IgD-negative memory B cell (primary cell): Measurements from ENCODE around the gene TMEM178B. TPM values are rescaled to one million over a fixed set of nuclear protein-coding genes. Genes with fewer than 3 reads are reported as not detected.

Experiments
- H3K27ac Mint-ChIP-seq, 3 donors: one replicate each; pipeline ENCODE4 v1.8.0; 2020 to 2022; ENCODE audit warnings: mild to moderate bottlenecking in 3 of 3, mixed read lengths in 3 of 3, moderate library complexity in 1 of 3
- H3K27me3 Mint-ChIP-seq: one replicate; pipeline ENCODE4 v1.8.0; 2021; ENCODE audit warnings: mixed read lengths
- H3K36me3 Mint-ChIP-seq: one replicate; pipeline ENCODE4 v1.8.0; 2020; ENCODE audit warnings: mild to moderate bottlenecking, mixed read lengths
- H3K4me1 Mint-ChIP-seq, 3 donors: one replicate each; pipeline ENCODE4 v1.8.0; 2020 to 2022; ENCODE audit warnings: mixed read lengths in 3 of 3, mild to moderate bottlenecking in 1 of 3
- H3K4me3 Mint-ChIP-seq, 4 donors: one replicate each; pipeline ENCODE4 v1.8.0; 2020 to 2022; ENCODE audit warnings: mild to moderate bottlenecking in 4 of 4, mixed read lengths in 4 of 4, moderate library complexity in 3 of 4
- H3K9me3 Mint-ChIP-seq, 3 donors: one replicate each; pipeline ENCODE4 v1.8.0; 2020 to 2021; ENCODE audit warnings: mixed read lengths in 3 of 3, mild to moderate bottlenecking in 1 of 3
- polyA plus RNA-seq: library from polyadenylated mRNA; unstranded; fragments of 300-500 nt; fragmentation: Illumina TruSeq; gene quantifications from one replicate; pipeline ENCODE4 v1.2.3, GENCODE V29; 2021

Gene TMEM178B
- polyA plus RNA-seq, 1 donor from 2014 or later = not detected

DNA sequence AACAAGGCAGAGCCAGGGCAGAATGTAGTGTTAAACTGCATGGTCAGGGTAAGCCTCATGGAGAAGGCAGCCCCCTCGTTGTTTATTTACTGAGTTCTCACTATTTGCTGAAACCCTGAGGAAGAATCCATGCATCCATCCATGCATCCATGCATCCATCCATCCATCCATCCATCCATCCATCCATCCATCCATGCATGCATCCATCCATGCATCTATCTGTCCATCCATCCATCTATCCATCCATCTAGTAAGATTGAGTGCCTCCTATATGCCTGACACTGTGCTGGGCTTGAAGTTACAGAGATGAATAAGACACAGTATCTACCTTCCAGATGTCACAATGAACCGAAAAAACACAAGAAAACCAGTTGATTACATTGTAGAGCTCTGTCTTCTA, 275.9 kb downstream of the TMEM178B start:
- Mint-ChIP-seq H3K36me3 (no peaks in the 10 kb centered on the region), H3K4me3 (no peak overlapping the region), H3K9me3 (peaks cover 0 to 4% (median 0%) of the 10 kb centered on the region in 3 donors), H3K27ac (no peak overlapping the region), H3K4me1 (no peaks in the 10 kb centered on the region), H3K27me3 (peaks cover 1% of the 10 kb centered on the region)

DNA sequence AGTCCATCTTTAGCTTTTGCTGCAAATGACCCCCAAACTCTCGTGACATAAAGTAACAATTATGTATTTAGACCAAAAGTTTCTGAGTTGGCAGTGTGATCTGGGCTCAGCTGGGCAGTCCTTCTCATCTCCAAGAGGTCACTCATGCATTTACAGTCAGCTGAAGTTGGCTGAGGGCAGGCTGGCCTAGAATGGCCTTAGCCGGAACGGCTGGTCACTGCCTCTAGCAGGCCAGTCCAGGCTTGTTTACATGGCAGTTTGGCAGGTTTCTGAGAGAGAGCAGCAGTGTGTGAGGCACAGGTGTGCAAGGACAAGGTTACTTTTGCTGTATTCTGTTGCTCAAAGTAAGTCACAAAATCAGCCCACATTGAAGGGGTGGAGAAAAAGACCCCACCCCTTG, 277.3 kb downstream of the TMEM178B start:
- Mint-ChIP-seq H3K4me3 (no peak overlapping the region), H3K9me3 (peaks cover 0 to 4% (median 0%) of the 10 kb centered on the region in 3 donors), H3K27ac (no peak overlapping the region), H3K4me1 (no peaks in the 10 kb centered on the region), H3K36me3 (no peaks in the 10 kb centered on the region), H3K27me3 (peaks cover 1% of the 10 kb centered on the region)

GRCh38 chr7:141352955-141353354, 279.1 kb downstream of the TMEM178B start:
- peaks cover 0 to 2% (median 0%) of the 10 kb centered on the region in 3 donors for H3K9me3 Mint-ChIP-seq
- no peaks in the 10 kb centered on the region for H3K36me3 Mint-ChIP-seq
- H3K4me3 Mint-ChIP-seq = no peak overlapping the region
- H3K4me1 Mint-ChIP-seq = no peaks in the 10 kb centered on the region
- H3K27me3 Mint-ChIP-seq = peaks cover 1% of the 10 kb centered on the region
- H3K27ac Mint-ChIP-seq = no peak overlapping the region

DNA sequence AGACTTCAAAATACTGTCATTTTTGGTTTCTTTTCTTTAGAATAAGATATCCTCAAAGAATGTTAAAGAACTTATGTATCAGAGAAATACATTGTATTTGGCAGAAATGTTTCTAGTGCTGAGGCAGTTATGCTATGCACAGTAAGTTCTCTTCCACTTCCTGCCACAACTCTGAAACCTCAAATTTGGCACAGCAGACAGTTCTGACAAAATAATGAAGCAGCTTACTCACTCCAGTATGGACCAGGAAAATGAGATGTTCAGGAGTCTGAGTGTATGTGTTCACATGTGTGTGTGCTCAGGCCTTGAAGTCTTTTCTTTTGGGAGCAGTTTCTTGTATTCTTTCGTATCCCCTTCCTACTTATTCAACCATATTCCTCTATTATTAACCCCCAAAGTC, 280.4 kb downstream of the TMEM178B start:
- no peak overlapping the region for H3K27ac Mint-ChIP-seq
- no peaks in the 10 kb centered on the region for H3K4me1 Mint-ChIP-seq
- H3K36me3 Mint-ChIP-seq = no peaks in the 10 kb centered on the region
- H3K4me3 Mint-ChIP-seq = no peak overlapping the region
- peaks cover 0 to 4% (median 2%) of the 10 kb centered on the region in 3 donors for H3K9me3 Mint-ChIP-seq
- peaks cover 1% of the 10 kb centered on the region for H3K27me3 Mint-ChIP-seq

DNA sequence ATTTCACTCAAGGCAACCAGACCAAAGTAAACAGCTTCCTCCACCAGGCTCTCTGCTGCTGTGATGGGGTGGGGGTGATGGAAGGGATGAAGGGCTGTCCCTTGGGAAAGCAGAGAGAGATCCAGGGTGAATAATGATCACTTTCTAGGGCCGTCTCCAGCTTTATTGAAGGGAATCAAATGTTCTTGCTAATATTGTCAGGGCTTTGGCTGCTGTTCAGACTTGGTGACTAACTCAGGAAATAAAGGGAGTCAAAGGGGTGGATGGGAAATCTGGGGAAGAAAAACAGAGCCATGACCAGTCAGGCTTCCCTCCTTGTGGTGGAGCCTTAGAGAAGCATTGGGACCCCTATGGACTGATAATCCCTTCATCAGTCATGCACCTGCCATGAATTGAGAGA, 281.2 kb downstream of the TMEM178B start:
- Mint-ChIP-seq H3K4me3 (peak overlapping the region in 1 of 4 donors; percentile 6), H3K9me3 (peaks cover 0 to 6% (median 4%) of the 10 kb centered on the region in 3 donors), H3K36me3 (no peaks in the 10 kb centered on the region), H3K27ac (no peak overlapping the region), H3K27me3 (peaks cover 1% of the 10 kb centered on the region), H3K4me1 (no peaks in the 10 kb centered on the region)

DNA sequence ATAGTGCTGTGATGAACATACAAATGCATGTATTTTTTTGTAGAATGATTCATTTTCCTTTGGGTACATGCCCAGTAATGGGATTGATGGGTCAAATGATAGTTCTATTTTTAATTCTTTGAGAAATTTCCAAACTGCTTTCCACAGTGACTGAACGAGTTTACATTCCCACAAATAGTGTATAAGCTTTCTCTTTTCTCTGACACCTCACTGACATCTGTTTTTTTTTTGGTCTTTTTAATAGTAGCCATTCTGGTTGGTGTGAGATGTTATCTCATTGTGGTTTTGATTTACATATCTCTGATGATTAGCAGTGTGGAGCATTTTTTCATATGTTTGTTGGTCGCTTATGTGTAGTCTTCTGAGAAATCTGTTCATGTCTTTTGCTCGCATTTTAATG, 282.3 kb downstream of the TMEM178B start:
- H3K36me3 Mint-ChIP-seq = no peaks in the 10 kb centered on the region
- no peaks in the 10 kb centered on the region for H3K4me1 Mint-ChIP-seq
- H3K27me3 Mint-ChIP-seq = peaks cover 1% of the 10 kb centered on the region
- peaks cover 3 to 6% (median 4%) of the 10 kb centered on the region in 3 donors for H3K9me3 Mint-ChIP-seq
- H3K27ac Mint-ChIP-seq = no peak overlapping the region
- no peak overlapping the region for H3K4me3 Mint-ChIP-seq

DNA sequence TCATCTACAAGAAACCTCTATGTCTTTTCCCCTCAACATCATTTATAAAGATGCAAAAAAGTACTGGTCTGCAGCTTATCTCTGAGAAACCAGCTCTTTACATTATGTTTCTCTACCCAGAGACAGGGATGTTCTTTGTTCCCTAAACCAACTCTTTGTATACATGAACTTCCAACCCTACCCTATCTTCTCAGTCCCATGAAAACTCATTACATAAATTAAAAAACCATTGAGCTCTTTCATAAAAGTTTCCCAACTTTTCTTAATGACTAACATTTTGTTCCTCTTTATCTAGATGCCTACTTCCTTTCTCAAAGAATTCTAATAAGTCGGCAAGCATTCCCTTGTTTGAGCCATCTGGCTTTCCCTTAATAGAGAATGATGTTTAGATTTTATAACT, 284.5 kb downstream of the TMEM178B start:
- Mint-ChIP-seq H3K4me3 (no peak overlapping the region), H3K9me3 (peaks cover 3 to 4% (median 4%) of the 10 kb centered on the region in 3 donors), H3K4me1 (no peaks in the 10 kb centered on the region), H3K36me3 (no peaks in the 10 kb centered on the region), H3K27me3 (peaks cover 1% of the 10 kb centered on the region), H3K27ac (no peak overlapping the region)

- H3K9me3 Mint-ChIP-seq = peaks cover 3 to 4% (median 4%) of the 10 kb centered on the region in 3 donors
- H3K36me3 Mint-ChIP-seq = no peaks in the 10 kb centered on the region
- no peaks in the 10 kb centered on the region for H3K4me1 Mint-ChIP-seq
- H3K4me3 Mint-ChIP-seq = no peak overlapping the region
- H3K27ac Mint-ChIP-seq = no peak overlapping the region
- H3K27me3 Mint-ChIP-seq = peaks cover 1% of the 10 kb centered on the region
These were observed 285.4 kb downstream of the TMEM178B start for GRCh38 chr7:141359262-141359661.

DNA sequence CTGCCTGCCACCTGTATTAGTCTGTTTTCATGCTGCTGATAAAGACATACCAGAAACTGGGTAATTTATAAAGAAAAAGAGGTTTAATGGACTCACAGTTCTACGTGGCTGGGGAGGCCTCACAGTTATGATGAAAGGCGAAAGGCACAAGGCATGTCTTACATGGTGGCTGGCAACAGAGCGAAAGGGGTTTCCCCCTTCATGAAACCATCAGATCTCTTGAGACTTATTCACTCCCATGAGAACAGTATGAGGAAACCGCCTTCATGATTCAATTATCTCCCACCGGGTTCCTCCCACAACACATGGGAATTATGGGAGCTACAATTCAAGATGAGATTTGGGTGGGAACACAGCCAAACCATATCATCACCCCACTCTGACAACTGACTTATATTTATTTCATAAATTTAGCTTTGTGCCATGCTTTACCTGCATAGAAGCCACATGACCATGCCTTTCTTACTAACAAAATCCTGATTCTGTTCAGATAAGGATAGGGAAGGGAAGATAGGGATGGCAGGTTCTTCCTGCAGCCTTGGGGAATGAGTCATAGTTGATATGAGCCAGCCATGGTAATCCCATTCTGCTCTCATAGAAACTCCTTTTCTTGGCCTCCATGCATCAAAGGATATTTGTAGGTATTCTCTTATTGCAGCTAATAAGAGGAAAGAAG, 286.0 kb downstream of the TMEM178B start:
- Mint-ChIP-seq H3K9me3 (peaks cover 3 to 6% (median 4%) of the 10 kb centered on the region in 3 donors), H3K4me3 (no peak overlapping the region), H3K27me3 (peaks cover 1% of the 10 kb centered on the region), H3K4me1 (no peaks in the 10 kb centered on the region), H3K36me3 (no peaks in the 10 kb centered on the region), H3K27ac (no peak overlapping the region)

DNA sequence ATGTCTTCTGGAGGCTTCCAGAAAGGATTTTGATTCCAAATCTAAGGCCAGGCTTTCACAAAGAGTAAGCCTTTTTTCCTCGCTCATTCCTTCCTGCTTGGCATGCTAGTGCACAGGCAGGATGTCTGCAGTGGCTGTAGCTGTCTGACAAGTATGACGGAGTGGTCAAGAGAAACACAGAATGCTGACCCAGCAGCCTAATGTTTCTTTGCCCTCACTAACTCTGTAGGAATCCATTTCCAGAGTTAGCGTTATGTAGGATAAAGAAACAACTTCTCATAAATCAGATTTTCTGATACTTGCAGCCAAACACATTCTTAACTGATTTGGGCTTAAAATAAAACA, 286.5 kb downstream of the TMEM178B start:
- peaks cover 3 to 7% (median 4%) of the 10 kb centered on the region in 3 donors for H3K9me3 Mint-ChIP-seq
- H3K36me3 Mint-ChIP-seq = no peaks in the 10 kb centered on the region
- H3K4me1 Mint-ChIP-seq = no peaks in the 10 kb centered on the region
- peaks cover 1% of the 10 kb centered on the region for H3K27me3 Mint-ChIP-seq
- no peak overlapping the region for H3K4me3 Mint-ChIP-seq
- H3K27ac Mint-ChIP-seq = no peak overlapping the region

DNA sequence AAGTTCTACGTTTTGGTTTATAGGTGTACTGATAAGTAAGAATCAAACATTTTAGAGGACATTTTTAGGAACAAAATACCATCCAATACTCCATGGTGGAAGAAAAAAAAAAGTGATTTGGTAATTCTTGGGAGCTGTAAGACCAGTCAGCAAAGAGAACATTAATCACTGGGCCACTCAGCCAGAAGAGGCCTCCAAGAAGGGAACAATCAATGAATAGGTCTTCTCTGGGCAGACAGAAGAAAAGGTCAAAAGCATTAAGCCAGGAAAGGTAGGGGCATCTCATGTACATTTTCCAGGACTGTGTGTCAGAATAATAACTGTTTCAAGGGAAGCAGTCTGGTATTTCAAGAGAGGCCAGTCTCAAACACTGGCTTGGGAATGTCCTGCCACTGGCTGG, 286.9 kb downstream of the TMEM178B start:
- H3K27me3 Mint-ChIP-seq = peaks cover 1% of the 10 kb centered on the region
- no peak overlapping the region for H3K27ac Mint-ChIP-seq
- peaks cover 3 to 7% (median 4%) of the 10 kb centered on the region in 3 donors for H3K9me3 Mint-ChIP-seq
- no peaks in the 10 kb centered on the region for H3K4me1 Mint-ChIP-seq
- H3K4me3 Mint-ChIP-seq = no peak overlapping the region
- H3K36me3 Mint-ChIP-seq = no peaks in the 10 kb centered on the region

DNA sequence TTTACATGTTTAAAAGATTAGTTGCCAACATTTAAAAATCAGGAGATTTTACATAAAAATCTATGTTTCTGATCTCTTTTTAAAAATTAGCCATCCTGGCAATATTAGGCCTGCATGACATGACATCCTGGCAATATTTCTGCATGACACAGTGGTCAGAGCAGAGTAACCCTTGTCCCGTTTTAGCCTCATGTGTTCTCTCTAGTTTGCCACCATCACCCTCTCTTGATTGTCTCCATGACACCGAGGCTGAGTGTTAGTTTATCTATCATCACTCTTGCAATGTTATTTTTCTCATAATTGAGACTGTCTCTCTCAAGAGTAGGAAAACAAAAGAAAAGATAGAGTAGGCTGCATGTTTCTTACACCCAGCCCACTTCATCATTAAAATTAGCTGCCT, 287.6 kb downstream of the TMEM178B start:
- H3K4me3 Mint-ChIP-seq = peak overlapping the region in 1 of 4 donors; percentile 23
- no peaks in the 10 kb centered on the region for H3K36me3 Mint-ChIP-seq
- peaks cover 2% of the 10 kb centered on the region for H3K27me3 Mint-ChIP-seq
- no peaks in the 10 kb centered on the region for H3K4me1 Mint-ChIP-seq
- H3K9me3 Mint-ChIP-seq = peaks cover 3 to 7% (median 4%) of the 10 kb centered on the region in 3 donors
- no peak overlapping the region for H3K27ac Mint-ChIP-seq

- H3K4me3 Mint-ChIP-seq = no peak overlapping the region
- peaks cover 3 to 7% (median 4%) of the 10 kb centered on the region in 3 donors for H3K9me3 Mint-ChIP-seq
- H3K4me1 Mint-ChIP-seq = no peaks in the 10 kb centered on the region
- H3K27me3 Mint-ChIP-seq = peaks cover 5% of the 10 kb centered on the region
- H3K36me3 Mint-ChIP-seq = peaks cover 1% of the 10 kb centered on the region
- no peak overlapping the region for H3K27ac Mint-ChIP-seq
These were observed 288.1 kb downstream of the TMEM178B start for GRCh38 chr7:141361960-141362359.

- no peaks in the 10 kb centered on the region for H3K4me1 Mint-ChIP-seq
- H3K36me3 Mint-ChIP-seq = peaks cover 1% of the 10 kb centered on the region
- no peak overlapping the region for H3K4me3 Mint-ChIP-seq
- H3K27ac Mint-ChIP-seq = no peak overlapping the region
- H3K27me3 Mint-ChIP-seq = peaks cover 6% of the 10 kb centered on the region
- peaks cover 3 to 7% (median 4%) of the 10 kb centered on the region in 3 donors for H3K9me3 Mint-ChIP-seq
These were observed 288.9 kb downstream of the TMEM178B start for GRCh38 chr7:141362580-141363435.

GRCh38 chr7:141363748-141364147, 289.9 kb downstream of the TMEM178B start:
- Mint-ChIP-seq H3K27me3 (peaks cover 8% of the 10 kb centered on the region), H3K9me3 (peaks cover 3 to 7% (median 4%) of the 10 kb centered on the region in 3 donors), H3K4me3 (no peak overlapping the region), H3K4me1 (no peaks in the 10 kb centered on the region), H3K27ac (no peak overlapping the region), H3K36me3 (peaks cover 1% of the 10 kb centered on the region)
